H1 (cell line): ENCODE data around the gene POLR2H. TPM values are rescaled to one million over a fixed set of nuclear protein-coding genes. Genes with fewer than 3 reads are reported as not detected.

Source experiments
- MAFK ChIP-seq: IDR thresholded peaks from 2 replicates; pipeline ENCODE4 v1.6.1; 2012; ENCODE audit warnings: low read depth, mild to moderate bottlenecking, improper control_type of control experiment, low read length
- POLR2AphosphoS5 ChIP-seq: IDR thresholded peaks from 2 replicates; pipeline ENCODE4 v1.6.1; 2011; ENCODE audit warnings: low read depth, low read length
- SP4 ChIP-seq: IDR thresholded peaks from 2 replicates; pipeline ENCODE4 v1.6.1; 2012; ENCODE audit warnings: low read length, inconsistent platforms
- polyA plus RNA-seq, 7 experiments: library from polyadenylated mRNA; depleted of rRNA in 3 of 7; stranded (reverse) in 5 of 7; unstranded in 2 of 7; fragments of >200 nt in 5 of 7; fragments of 200-250 nt in 2 of 7; gene quantifications; 1 replicate in 5 of 7; 2 replicates in 1 of 7; 4 replicates in 1 of 7; pipeline versions ENCODE4 v1.2.1 to v1.2.3, GENCODE V29; 2011 to 2013; ENCODE audit warnings: missing spikeins in 2 of 7, mixed read lengths in 2 of 7
- total RNA-seq: library from RNA; stranded (reverse); fragmentation: NEBNext Ultra II Directional; extraction: Animal tissue kit (Norgen Biotek cat#: 25700); gene quantifications from 2 replicates; pipeline ENCODE4 v1.2.1, GENCODE V29; 2021
- TF ChIP-seq, protein P1 (sequence below): fragments of 300-600 bp; sonication (generic); IDR thresholded peaks from 2 replicates; pipeline ENCODE4 v1.7.1; 2012; ENCODE audit warnings: low read length, moderate library complexity, mild to moderate bottlenecking, inconsistent platforms; ENCODE audit not compliant: insufficient replicate concordance

POLR2H gene
- total and polyA plus RNA-seq, 2 of the 8 experiments (the other 6 are each of a cell fraction or from before 2014, with no cell fraction given), result 113 to 335 TPM

DNA sequence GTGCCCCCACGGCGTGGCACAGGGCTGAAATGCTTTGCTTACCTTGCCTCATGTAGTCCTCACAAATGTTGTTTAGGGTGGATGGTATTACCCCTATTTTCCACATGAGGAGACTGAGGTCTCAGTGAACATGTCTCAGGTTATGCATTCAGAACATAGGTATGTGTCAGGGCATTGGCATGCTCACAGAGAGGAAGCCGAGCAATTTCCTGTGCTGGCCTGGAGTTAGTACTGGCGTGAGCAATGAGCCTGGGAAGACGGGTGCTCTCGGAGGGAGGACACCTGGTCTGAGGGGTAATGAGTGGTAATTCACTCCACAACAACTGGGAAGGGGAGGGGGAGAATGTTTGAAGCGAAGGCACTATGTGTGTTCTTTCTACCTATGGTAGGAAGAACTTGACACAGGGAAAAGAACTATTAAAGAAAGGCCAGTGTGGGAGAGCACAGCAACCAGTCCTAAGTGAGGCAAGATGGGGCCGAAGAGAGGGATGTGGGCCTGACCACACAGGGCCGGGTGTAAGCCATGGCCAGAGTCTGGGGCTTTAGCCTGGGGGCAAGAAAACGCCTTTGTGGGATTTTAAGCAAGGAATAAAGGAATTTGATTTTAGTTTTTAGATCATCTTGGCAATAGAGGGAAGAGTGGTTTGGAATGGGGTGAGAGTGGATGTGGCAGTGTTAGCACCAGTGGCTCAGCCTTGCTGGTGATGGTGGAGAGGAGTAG lies 29.0 kb upstream of the POLR2H start (continued):
- TF ChIP-seq, protein P1, sequence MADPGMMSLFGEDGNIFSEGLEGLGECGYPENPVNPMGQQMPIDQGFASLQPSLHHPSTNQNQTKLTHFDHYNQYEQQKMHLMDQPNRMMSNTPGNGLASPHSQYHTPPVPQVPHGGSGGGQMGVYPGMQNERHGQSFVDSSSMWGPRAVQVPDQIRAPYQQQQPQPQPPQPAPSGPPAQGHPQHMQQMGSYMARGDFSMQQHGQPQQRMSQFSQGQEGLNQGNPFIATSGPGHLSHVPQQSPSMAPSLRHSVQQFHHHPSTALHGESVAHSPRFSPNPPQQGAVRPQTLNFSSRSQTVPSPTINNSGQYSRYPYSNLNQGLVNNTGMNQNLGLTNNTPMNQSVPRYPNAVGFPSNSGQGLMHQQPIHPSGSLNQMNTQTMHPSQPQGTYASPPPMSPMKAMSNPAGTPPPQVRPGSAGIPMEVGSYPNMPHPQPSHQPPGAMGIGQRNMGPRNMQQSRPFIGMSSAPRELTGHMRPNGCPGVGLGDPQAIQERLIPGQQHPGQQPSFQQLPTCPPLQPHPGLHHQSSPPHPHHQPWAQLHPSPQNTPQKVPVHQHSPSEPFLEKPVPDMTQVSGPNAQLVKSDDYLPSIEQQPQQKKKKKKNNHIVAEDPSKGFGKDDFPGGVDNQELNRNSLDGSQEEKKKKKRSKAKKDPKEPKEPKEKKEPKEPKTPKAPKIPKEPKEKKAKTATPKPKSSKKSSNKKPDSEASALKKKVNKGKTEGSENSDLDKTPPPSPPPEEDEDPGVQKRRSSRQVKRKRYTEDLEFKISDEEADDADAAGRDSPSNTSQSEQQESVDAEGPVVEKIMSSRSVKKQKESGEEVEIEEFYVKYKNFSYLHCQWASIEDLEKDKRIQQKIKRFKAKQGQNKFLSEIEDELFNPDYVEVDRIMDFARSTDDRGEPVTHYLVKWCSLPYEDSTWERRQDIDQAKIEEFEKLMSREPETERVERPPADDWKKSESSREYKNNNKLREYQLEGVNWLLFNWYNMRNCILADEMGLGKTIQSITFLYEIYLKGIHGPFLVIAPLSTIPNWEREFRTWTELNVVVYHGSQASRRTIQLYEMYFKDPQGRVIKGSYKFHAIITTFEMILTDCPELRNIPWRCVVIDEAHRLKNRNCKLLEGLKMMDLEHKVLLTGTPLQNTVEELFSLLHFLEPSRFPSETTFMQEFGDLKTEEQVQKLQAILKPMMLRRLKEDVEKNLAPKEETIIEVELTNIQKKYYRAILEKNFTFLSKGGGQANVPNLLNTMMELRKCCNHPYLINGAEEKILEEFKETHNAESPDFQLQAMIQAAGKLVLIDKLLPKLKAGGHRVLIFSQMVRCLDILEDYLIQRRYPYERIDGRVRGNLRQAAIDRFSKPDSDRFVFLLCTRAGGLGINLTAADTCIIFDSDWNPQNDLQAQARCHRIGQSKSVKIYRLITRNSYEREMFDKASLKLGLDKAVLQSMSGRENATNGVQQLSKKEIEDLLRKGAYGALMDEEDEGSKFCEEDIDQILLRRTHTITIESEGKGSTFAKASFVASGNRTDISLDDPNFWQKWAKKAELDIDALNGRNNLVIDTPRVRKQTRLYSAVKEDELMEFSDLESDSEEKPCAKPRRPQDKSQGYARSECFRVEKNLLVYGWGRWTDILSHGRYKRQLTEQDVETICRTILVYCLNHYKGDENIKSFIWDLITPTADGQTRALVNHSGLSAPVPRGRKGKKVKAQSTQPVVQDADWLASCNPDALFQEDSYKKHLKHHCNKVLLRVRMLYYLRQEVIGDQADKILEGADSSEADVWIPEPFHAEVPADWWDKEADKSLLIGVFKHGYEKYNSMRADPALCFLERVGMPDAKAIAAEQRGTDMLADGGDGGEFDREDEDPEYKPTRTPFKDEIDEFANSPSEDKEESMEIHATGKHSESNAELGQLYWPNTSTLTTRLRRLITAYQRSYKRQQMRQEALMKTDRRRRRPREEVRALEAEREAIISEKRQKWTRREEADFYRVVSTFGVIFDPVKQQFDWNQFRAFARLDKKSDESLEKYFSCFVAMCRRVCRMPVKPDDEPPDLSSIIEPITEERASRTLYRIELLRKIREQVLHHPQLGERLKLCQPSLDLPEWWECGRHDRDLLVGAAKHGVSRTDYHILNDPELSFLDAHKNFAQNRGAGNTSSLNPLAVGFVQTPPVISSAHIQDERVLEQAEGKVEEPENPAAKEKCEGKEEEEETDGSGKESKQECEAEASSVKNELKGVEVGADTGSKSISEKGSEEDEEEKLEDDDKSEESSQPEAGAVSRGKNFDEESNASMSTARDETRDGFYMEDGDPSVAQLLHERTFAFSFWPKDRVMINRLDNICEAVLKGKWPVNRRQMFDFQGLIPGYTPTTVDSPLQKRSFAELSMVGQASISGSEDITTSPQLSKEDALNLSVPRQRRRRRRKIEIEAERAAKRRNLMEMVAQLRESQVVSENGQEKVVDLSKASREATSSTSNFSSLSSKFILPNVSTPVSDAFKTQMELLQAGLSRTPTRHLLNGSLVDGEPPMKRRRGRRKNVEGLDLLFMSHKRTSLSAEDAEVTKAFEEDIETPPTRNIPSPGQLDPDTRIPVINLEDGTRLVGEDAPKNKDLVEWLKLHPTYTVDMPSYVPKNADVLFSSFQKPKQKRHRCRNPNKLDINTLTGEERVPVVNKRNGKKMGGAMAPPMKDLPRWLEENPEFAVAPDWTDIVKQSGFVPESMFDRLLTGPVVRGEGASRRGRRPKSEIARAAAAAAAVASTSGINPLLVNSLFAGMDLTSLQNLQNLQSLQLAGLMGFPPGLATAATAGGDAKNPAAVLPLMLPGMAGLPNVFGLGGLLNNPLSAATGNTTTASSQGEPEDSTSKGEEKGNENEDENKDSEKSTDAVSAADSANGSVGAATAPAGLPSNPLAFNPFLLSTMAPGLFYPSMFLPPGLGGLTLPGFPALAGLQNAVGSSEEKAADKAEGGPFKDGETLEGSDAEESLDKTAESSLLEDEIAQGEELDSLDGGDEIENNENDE, result no peak
- TF ChIP-seq SP4 (no peak), MAFK (no peak), POLR2AphosphoS5 (no peak)
- TF ChIP-seq, all 59 proteins: peak for 0
